Spleen (tissue), 11 donors: ENCODE measurements around the gene RPL29. TPM values are rescaled to one million over a fixed set of nuclear protein-coding genes. Genes with fewer than 3 reads are reported as not detected.
A peak's percentile ranks its signal among the peaks of the same experiment; 100 is the strongest.

ENCODE experiments used
- DNase-seq: peaks from one replicate; pipeline ENCODE4 v3.0.0-alpha.2; 2020
- H3K27ac ChIP-seq, 8 donors: fragments of 200-600 bp; sonication (generic) in 7 of 8; 1 replicate in 4 of 8; 2 replicates in 4 of 8; pipeline versions ENCODE4 v1.5.0 to v1.8.0; 2016 to 2021; ENCODE audit warnings: inconsistent platforms in 4 of 8, mild to moderate bottlenecking in 4 of 8, moderate library complexity in 1 of 8
- H3K27me3 ChIP-seq, 7 donors: fragments of 200-600 bp; sonication (generic) in 6 of 7; replicated peaks in 1 of 7; 1 replicate in 4 of 7; 2 replicates in 3 of 7; pipeline versions ENCODE4 v1.5.0 to v1.8.0; 2016 to 2021; ENCODE audit warnings: inconsistent platforms in 3 of 7, mild to moderate bottlenecking in 1 of 7
- H3K36me3 ChIP-seq, 6 donors: fragments of 200-600 bp; sonication (generic) in 5 of 6; 1 replicate in 4 of 6; 2 replicates in 2 of 6; pipeline versions ENCODE4 v1.5.0 to v1.8.0; 2016 to 2021; ENCODE audit warnings: inconsistent platforms in 2 of 6
- H3K4me1 ChIP-seq, 6 donors: fragments of 200-600 bp; sonication (generic) in 5 of 6; 1 replicate in 3 of 6; 2 replicates in 3 of 6; pipeline versions ENCODE4 v1.5.0 to v1.8.0; 2016 to 2021; ENCODE audit warnings: inconsistent platforms in 3 of 6
- H3K4me3 ChIP-seq, 8 donors: fragments of 200-600 bp; sonication (generic) in 7 of 8; 1 replicate in 4 of 8; 2 replicates in 4 of 8; pipeline versions ENCODE4 v1.5.0 to v1.8.0; 2016 to 2021; ENCODE audit warnings: inconsistent platforms in 4 of 8, mild to moderate bottlenecking in 4 of 8, moderate library complexity in 2 of 8
- H3K9me3 ChIP-seq, 8 donors: fragments of 200-600 bp; sonication (generic) in 7 of 8; 1 replicate in 4 of 8; 2 replicates in 4 of 8; pipeline versions ENCODE4 v1.5.0 to v1.8.0; 2016 to 2021; ENCODE audit warnings: inconsistent platforms in 4 of 8
- CTCF ChIP-seq, 11 experiments: fragments of 200-600 bp in 7 of 11; fragments of 450-650 bp in 4 of 11; sonication (generic) in 4 of 11; IDR thresholded peaks in 8 of 11; conservative IDR thresholded peaks in 3 of 11; 1 replicate in 7 of 11; 2 replicates in 4 of 11; pipeline versions ENCODE4 v1.4.0 to v1.8.0; 2016 to 2021; ENCODE audit warnings: antibody characterized with exemption in 11 of 11, inconsistent platforms in 4 of 11, mild to moderate bottlenecking in 1 of 11
- POLR2A ChIP-seq, 3 donors: fragments of 450-650 bp; IDR thresholded peaks; one replicate each; pipeline ENCODE4 v1.5.1; 2017; ENCODE audit warnings: antibody characterized with exemption in 3 of 3, mild to moderate bottlenecking in 1 of 3
- POLR2AphosphoS5 ChIP-seq, 3 donors: sonication (generic); formaldehyde crosslinking; IDR thresholded peaks; one replicate each; pipeline ENCODE4 v1.5.1; 2017; ENCODE audit warnings: antibody characterized with exemption in 3 of 3
- WGBS, 5 donors: extraction: QIAGEN DNeasy Blood & Tissue Kit in 3 of 5; methylation state at CpG; one replicate each; pipeline versions ENCODE4 v1.1.5 to v1.1.7; 2013 to 2018; 5-methylcytosine and 5-hydroxymethylcytosine counted together
- intact Hi-C: fragments of 100-400 bp; cut with DNase I; formaldehyde crosslinking; loops from one replicate; pipeline ENCODE4 v1.15.0; 2023; ENCODE audit warnings: low total_unique reads
- polyA plus RNA-seq, 3 donors: library from polyadenylated mRNA; stranded (reverse); fragments of 200-250 nt; gene quantifications; one replicate each; pipeline ENCODE4 v1.2.1, GENCODE V29; 2013
- total RNA-seq, 7 donors: library from RNA; depleted of rRNA in 3 of 7; stranded (reverse); fragments of >200 nt in 3 of 7; fragmentation: NEBNext Ultra II Directional in 4 of 7; extraction: Animal tissue kit (Norgen Biotek cat#: 25700) in 4 of 7; gene quantifications; one replicate each; pipeline versions ENCODE4 v1.1.0 to v1.2.1, GENCODE V29; 2016 to 2021
- donor health status: healthy with polysubstance abuse.
- donor health status: DM: no; HTN: no; CAD: no; lungs with moderate emphysema.
- donor health status: DM: no; HTN: no; CAD: no.
- donor health status: Bipolar disorder and iron deficiency.
- donor health status: healthy.
- donor health status: DM: no; HTN: no; CAD: no.
- donor health status: DM: yes; HTN: yes; CAD: no.

RPL29 gene
- total and polyA plus RNA-seq, 10 donors, result 684 to 4,302 (median 1,095) TPM

GRCh38 chr3:52018319-52019000 is 22.8 kb upstream of the RPL29 start:
- no peak overlapping the region for H3K4me3 ChIP-seq
- peaks cover 12 to 89% (median 51%) of the 10 kb centered on the region in 6 donors for H3K4me1 ChIP-seq
- intact Hi-C loops, result no loop called here
- TF ChIP-seq CTCF (IDR thresholded peaks at IDR 0.05 in 8 of 11, conservative IDR thresholded peaks at IDR 0.05 in 3 of 11), result no peak
- TF ChIP-seq POLR2AphosphoS5 (IDR thresholded peaks at IDR 0.05), result no peak
- no peak for TF ChIP-seq POLR2A (IDR thresholded peaks at IDR 0.05)
- no peaks in the 10 kb centered on the region for H3K9me3 ChIP-seq
- no peaks in the 10 kb centered on the region for H3K36me3 ChIP-seq
- H3K27me3 ChIP-seq, result no peaks in the 10 kb centered on the region
- WGBS, 5 donors, result 84 to 95% (median 91%) methylated on average over 19 to 21 of the region's 21 CpGs
- DNase-seq, result no peak
- peak overlapping the region in 7 of 8 donors; percentile 51 to 80 (median 66) for H3K27ac ChIP-seq

- DNase-seq, result no peak
- WGBS, 5 donors, result 69 to 82% (median 81%) methylated on average over 7 to 11 of the region's 11 CpGs
- TF ChIP-seq POLR2AphosphoS5 (IDR thresholded peaks at IDR 0.05), result peak in 1 of 3 donors; percentile 37
- no peak for TF ChIP-seq POLR2A (IDR thresholded peaks at IDR 0.05)
- no peaks in the 10 kb centered on the region for H3K9me3 ChIP-seq
- H3K36me3 ChIP-seq, result no peaks in the 10 kb centered on the region
- intact Hi-C loops, result no loop called here
- H3K4me1 ChIP-seq, result peaks cover 6 to 89% (median 47%) of the 10 kb centered on the region in 6 donors
- H3K4me3 ChIP-seq, result no peak overlapping the region
- H3K27ac ChIP-seq, result peak overlapping the region in 3 of 8 donors; percentile 66 to 75 (median 73)
- H3K27me3 ChIP-seq, result no peaks in the 10 kb centered on the region
These were observed 21.9 kb upstream of the RPL29 start for GRCh38 chr3:52017586-52017985.

DNA sequence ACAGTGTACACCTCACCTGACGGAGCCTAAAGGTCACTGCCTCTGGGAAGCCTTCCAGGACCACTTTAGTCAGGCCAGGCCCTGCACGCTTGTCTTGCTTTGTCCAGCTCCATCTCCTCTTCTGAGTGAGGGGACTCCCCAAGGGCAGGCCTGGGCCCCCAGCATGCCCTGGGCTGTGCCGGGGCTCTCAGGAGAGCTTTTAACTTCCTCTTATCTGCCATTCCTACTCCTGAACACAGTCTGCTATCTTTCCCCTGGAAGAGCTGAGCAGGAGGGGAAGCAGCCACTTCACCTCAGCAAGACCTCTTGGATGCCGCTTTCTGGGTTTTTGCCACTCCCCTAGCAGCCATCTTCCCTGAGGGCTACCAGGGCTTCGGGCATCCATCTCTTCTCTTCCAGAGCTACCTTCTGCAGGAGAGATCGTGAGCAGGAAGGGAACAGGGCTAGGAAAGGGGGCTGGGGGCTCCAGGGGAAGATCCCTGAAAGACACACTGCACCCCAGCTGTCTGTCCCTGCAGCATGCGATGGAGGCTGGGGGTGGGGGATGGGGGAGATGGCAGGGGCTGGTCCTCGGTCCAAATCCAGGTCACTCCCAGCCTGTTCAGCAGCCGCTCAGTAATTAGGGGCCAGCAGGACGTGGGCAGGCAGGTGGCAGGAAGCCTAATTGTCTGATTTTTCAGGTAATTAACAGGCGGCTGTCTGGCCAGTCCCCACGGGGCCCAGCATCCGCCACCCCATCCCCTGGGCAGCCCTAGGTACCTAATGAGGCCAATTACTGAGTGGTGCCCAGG is 19.9 kb upstream of the RPL29 start:
- Histone ChIP-seq H3K27me3 (no peaks in the 10 kb centered on the region), H3K4me3 (no peak overlapping the region), H3K36me3 (no peaks in the 10 kb centered on the region), H3K4me1 (peaks cover 5 to 76% (median 41%) of the 10 kb centered on the region in 6 donors), H3K9me3 (no peaks in the 10 kb centered on the region), H3K27ac (no peak overlapping the region)
- TF ChIP-seq POLR2A (IDR thresholded peaks at IDR 0.05) (no peak), POLR2AphosphoS5 (IDR thresholded peaks at IDR 0.05) (no peak), CTCF (IDR thresholded peaks at IDR 0.05 in 8 of 11, conservative IDR thresholded peaks at IDR 0.05 in 3 of 11) (no peak)
- WGBS, 5 donors, result 55 to 80% (median 76%) methylated on average over 9 to 13 of the region's 13 CpGs
- intact Hi-C loops, result no loop called here
- no peak for DNase-seq

DNA sequence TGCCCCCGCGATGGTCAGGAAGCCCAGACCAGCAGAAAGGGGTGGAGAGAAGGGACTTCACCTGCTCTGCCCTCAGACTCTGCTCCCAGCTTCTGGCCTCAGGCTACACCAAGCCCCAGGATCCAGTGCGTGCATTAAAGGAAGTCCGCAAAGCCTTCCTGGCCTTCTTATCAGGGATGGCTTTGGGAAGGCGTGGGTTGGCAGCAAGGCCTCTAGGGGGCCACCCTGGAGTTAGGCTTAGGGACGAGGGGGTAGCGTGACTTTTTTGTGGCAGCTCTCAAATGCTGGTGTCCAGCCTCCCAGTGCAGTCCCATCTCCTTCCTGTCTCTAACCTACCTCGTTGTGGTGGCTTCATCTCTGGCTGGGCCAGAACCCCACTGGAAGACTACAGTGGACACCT is 18.9 kb upstream of the RPL29 start:
- intact Hi-C loops, result no loop called here
- no peaks in the 10 kb centered on the region for H3K36me3 ChIP-seq
- no peaks in the 10 kb centered on the region for H3K27me3 ChIP-seq
- 52 to 75% (median 71%) methylated on average over 5 to 8 of the region's 8 CpGs for WGBS, 5 donors
- no peaks in the 10 kb centered on the region for H3K9me3 ChIP-seq
- TF ChIP-seq CTCF (IDR thresholded peaks at IDR 0.05 in 8 of 11, conservative IDR thresholded peaks at IDR 0.05 in 3 of 11), result peak in 5 of 11 experiments; percentile 7 to 35 (median 19)
- no peak for TF ChIP-seq POLR2A (IDR thresholded peaks at IDR 0.05)
- no peak for DNase-seq
- peaks cover 0 to 69% (median 36%) of the 10 kb centered on the region in 6 donors for H3K4me1 ChIP-seq
- no peak overlapping the region for H3K4me3 ChIP-seq
- no peak overlapping the region for H3K27ac ChIP-seq
